ENCODE data around the gene DDN.

DDN gene

DNA sequence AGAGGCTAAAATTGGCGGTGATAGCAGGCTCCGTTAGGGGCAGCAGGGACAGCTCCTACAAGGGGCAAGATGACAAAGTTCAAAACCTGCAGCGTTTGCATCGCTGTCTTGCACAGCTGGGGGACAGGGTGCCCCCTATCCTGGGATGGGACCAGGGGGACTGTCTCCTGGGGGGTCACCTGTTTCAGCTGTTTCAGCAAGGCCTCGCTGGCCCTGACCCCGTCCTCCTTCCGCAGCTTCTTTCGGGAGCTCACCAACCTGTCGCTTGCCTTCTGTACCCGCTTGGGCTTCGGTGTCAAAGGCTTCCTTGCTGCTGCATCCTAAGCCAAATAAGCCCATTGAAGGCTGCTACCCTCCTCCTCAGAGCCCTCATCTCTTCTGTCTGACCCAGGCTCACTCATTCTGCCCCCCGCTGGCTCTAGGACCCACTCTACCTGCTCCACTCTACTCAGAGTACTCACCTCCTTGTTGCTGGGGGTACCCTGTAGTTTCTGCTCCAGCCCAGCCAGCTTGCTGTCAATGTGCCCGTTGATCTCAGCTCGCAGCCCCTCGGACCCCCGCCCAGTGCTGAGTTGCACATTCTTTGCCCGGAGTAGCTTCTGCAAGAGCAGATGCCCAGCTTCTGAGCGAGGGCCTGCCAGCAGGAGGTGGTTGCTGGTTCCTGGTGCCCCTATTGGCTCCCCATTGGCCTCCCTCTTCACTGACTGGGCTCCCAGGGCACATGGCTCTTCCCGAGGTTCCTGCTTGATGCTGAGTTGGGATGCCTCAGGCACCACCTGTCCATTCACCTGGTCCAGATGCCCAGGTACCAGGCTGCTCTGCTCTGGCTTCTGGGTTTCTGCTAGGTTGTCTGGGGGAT is 31.8 kb upstream of the DDN start:
- no peak for DNase-seq

- no peak for DNase-seq
Measured at GRCh38 chr12:49030119-49030518, 30.9 kb upstream of the DDN start.

DNA sequence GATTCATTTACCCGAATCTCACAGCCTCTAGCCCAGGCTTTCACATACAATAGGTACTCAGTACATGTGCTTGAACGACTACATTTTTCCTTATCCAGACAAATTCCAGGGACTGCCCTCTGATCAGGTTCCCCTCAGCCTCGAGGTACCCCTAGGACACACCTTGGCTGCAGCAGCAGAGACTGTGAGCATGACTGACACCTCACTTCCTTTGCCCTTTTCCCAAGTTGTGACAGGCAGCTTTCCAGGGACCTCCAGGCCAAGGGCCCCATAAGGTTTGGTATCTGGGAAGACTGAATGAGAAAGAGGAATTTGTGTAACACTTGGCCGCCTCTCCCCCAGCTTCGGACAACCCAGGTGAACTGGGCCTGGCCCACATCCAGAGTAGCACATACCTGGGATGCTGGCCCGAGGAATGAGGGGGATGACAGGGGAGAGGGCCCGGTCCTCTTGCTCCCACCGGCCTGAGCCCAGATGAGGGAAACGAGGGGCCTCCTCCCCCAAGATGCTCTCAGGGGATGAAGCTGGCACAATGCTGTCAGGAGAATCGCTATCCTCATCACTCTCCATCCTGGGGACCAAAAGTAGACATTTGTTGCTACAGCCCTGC is 29.6 kb upstream of the DDN start:
- no peak for DNase-seq

DNA sequence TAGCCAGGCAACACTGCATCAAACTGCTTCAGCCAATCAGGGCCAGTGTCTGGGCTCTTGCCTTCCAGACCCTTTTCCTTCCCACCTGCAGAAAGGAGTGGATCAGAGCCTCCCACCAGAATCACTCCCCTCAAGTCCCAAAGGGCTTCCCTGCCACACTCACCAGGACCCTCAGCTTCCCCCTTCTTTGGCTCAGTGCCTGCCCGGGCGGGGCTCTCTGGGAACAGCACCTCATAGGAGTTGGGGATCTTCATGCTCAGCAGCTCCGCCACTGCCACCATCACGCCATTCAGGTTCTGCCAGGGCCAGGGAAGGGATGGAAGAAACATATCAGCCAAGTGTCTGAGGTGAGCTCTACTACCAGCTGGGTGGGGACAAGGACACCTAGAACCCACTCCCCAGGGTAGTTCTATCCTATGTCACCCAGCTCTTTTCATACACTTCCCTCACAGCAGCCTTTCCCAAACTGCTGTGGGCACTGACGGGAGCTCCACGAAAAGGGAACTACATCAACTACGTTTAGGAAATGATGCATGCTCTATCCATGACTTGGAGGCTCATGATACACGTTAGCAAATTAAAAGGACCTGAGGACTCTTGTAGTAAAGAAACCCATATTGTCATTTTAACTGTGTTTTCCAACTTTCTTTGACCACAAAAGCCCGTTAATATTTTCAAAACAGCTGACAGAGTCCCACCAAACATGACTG is 28.8 kb upstream of the DDN start:
- no peak for DNase-seq

- no peak for DNase-seq
Measured at GRCh38 chr12:49026678-49027480, 27.7 kb upstream of the DDN start.

GRCh38 chr12:49026101-49026500 is 26.9 kb upstream of the DDN start:
- no peak for DNase-seq

- no peak for DNase-seq
Measured at GRCh38 chr12:49025463-49025862, 26.3 kb upstream of the DDN start.

DNA sequence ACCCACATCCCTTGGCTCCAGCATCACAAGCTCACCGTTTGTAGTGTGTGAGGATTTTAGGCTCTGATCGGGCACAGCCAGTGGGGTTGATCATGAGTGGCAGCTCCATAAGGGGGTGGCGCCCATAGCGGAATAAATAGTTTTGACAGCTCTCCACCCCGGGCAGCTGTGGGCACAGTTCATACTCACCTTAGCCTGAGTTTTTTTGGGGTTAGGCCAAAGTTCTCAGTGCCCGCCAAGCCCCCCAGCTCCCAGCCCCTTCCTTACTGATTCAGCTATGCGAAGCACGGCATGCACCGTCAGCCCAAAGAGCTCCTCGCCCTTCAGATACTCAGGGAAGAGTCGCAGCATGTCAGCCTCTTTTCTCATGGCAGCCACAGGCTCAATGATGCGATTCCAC is 25.4 kb upstream of the DDN start:
- DNase-seq, result no peak

- no peak for DNase-seq
Measured at GRCh38 chr12:49023812-49024211, 24.6 kb upstream of the DDN start.

DNA sequence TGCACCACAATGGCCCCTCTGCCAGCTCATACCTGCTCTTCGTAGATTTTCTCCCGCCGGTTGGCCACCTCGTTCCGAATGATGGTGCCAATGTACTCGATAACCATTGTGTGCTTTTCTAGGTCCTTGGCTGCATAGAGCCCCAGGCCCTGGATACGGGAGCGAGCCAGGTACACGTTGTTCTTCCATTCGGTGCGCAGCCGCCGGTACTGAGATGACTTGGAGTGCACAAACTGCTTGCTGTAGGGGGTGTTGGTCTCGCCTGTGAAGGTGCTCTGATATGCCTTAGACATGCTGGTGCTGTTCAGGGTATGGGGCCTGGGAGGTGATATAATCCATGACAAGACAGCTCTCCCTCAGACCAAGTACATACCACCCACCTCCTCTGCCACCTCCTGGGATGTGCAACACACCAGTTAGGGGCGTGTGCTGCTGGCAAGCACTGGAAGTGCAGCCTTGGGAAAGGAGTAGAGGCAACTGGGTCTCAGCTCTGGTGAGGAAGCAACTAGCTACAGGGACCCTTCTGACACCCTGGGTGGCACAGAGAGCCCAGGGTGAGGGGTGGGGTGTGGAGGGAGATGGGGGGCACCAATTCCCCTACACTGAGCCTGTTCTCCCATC is 23.5 kb upstream of the DDN start:
- DNase-seq, result no peak

DNA sequence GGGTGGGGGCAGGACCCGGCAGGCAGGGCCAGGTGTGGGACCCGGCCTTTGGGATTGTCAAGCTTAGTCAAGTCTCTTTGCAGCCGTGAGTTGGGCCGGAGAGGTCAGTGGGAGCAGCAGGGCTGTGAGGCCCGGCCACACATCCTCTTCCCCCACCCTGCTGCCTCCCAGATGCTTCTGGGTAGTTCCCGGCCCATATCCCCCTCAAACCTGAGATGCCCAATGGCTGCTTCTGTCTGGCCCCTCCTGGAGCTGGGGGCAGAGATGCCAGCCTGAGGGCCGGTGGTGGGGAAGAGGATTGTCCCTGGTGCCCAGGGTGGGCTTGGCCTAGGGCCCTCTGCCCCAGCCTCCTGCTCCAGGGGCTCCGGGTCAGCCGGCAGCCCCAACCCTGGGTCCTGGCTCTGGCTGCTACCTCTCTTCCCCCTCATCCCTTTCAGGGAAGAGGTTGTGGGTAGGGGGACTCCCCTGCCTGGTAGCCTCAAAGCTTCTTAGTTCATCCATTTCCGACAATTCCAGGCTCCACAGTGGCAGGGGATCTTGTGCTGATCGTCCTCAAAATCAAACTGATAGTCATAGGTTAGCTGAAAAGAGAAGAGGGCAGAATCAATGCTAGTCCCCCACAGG is 22.2 kb upstream of the DDN start:
- DNase-seq, result no peak

GRCh38 chr12:49020441-49020840 is 21.3 kb upstream of the DDN start:
- no peak for DNase-seq

- peak; percentile 56 for DNase-seq
Measured at GRCh38 chr12:49019443-49020324, 20.5 kb upstream of the DDN start.

- DNase-seq, result no peak
Measured at GRCh38 chr12:49019120-49019430, 19.9 kb upstream of the DDN start.

DNA sequence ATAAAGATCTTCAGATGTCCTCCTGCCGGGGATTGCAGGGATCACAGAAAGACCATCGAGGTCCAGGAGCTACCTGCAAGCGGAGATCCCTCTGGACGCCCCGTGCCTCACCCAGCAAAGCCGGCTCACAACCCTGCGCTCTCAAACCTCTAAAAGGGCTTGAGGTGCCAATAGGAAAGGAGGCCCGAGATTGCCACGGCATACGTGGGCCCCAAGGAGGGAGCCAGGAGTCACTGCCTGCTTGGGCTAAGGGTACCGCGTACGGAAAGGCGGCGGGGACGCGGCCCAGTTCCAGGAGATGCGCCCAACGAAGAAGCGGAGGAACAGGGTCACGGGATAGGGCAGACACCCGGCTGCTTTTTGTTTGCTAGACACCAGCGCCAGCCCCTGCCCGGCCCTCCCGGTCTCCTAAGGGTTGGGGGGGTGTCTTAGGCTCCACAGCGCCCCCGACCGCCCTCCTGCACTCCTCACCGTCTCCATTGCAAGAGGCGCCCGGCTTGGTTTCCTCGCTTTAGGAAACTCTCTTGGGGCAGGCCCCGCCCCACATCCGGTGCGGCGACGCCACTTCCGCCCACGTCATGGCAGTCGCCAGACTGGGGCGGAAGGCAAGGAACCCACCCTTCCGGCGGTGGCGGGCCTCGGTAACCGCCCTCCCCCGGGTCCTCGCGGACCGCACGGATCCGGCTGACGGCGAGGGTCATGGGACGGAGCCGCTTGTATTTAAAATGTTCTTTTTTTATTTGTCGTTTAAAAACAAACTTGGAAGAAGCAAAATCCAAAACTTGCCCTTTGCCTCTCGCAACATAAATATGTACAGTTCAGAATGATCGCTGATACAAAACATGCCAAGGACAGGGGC is 19.3 kb upstream of the DDN start, which contains the start of gene PRKAG1:
PRKAG1 (minus strand) TSS at position 516 of the 859 bp plus-strand sequence; CDS start at position 480, 36 bp downstream.
- DNase-seq, result peak; percentile 97

- peak; percentile 42 for DNase-seq
Measured at GRCh38 chr12:49017891-49018260, 18.7 kb upstream of the DDN start.

DNA sequence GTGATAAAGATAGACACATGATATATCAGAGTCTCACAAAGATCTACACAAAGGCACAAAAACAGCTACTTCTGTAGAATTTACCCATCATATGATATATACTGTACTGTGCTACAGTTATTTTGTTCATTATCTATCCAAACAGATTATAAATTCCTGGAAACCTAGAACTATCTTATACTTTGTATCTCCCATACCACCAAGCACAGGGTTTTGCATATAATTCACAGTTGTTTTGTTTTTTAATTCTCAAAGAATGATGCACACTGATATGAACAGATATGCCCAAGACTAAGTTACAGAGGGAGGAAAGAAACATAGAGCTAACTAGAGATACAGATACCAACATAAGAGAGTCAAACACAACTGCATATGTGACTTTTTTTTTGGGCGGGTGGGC is 16.0 kb upstream of the DDN start:
- no peak for DNase-seq

- peak; percentile 29 for DNase-seq
Measured at GRCh38 chr12:49014547-49014946, 15.4 kb upstream of the DDN start.

DNA sequence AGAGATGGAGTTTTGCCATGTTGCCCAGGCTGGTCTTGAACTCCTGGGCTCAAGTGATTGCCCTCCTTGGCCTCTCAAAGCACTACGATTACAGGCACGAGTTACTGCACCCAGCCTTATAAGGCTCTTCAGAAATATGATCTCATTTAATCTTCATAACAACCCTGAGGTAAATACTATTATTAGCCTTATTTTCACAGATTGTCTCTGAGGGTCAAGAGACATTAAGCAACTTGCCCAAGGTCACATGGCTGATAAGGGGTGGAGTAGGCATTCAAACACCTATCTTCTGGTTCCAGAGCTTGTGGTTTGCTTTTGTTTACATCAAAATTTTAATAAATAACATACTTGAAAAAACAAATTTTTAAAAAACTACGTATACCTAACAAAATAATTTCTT is 14.3 kb upstream of the DDN start:
- no peak for DNase-seq

- no peak for DNase-seq
Measured at GRCh38 chr12:49012739-49013138, 13.6 kb upstream of the DDN start.
